ENCODE results near the gene ME2. TPM values are rescaled to one million over a fixed set of nuclear protein-coding genes. Genes with fewer than 3 reads are reported as not detected.

ME2 gene
- total and polyA plus RNA-seq, 7 donors, result 40.2 to 75.1 (median 60.1) TPM

DNA sequence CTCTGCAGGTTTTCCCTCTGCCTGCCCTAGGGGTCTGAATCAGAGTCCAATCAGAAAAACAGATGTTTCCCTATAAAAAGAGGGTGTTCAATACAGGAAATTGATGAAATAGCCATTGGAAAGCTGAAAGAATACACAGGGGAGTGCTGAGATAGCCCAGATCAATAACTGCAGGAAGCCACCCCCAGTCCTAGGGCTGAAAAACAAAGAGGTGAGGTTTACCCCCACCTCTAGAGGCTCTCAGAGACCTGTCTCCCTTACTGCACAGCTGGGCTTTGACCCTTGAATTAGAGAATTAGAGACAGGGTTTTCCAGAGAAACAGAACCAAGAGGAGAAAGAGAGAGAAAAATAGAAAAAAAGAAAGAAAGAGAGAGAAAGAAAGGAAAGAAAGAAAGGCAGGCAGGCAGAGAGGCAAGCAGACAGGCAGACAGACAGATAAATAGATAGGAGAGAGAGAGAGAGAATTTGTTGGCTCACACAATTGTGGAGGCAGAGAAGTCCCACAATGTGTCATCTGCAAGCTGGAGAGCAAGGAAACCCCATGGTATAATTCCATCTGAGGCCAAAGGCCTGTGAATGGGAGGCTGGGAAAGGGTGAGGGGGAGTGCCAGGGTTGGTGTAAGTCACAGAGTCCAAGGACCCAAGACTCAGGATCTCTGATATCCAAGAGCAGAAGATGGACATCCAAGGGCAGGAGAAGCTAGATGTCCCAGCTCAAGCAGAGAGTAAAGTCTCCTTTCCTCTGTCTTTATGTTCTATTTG lies 18.9 kb upstream of the ME2 start:
- Histone ChIP-seq H3K27me3 (no peaks in the 10 kb centered on the region), H3K27ac (no peak overlapping the region), H3K4me3 (no peak overlapping the region), H3K9me3 (no peaks in the 10 kb centered on the region), H3K4me1 (peaks cover 0 to 12% (median 0%) of the 10 kb centered on the region in 4 donors), H3K36me3 (no peaks in the 10 kb centered on the region)
- intact Hi-C loops (cut with DNase I), result no loop called here
- no peak for DNase-seq
- TF ChIP-seq, protein P1, sequence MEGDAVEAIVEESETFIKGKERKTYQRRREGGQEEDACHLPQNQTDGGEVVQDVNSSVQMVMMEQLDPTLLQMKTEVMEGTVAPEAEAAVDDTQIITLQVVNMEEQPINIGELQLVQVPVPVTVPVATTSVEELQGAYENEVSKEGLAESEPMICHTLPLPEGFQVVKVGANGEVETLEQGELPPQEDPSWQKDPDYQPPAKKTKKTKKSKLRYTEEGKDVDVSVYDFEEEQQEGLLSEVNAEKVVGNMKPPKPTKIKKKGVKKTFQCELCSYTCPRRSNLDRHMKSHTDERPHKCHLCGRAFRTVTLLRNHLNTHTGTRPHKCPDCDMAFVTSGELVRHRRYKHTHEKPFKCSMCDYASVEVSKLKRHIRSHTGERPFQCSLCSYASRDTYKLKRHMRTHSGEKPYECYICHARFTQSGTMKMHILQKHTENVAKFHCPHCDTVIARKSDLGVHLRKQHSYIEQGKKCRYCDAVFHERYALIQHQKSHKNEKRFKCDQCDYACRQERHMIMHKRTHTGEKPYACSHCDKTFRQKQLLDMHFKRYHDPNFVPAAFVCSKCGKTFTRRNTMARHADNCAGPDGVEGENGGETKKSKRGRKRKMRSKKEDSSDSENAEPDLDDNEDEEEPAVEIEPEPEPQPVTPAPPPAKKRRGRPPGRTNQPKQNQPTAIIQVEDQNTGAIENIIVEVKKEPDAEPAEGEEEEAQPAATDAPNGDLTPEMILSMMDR (IDR thresholded peaks at IDR 0.05), result no peak
- no peak for TF ChIP-seq POLR2A (IDR thresholded peaks at IDR 0.05)
- TF ChIP-seq POLR2AphosphoS5 (IDR thresholded peaks at IDR 0.05), result no peak
- no peak for TF ChIP-seq EP300 (IDR thresholded peaks at IDR 0.05)

DNA sequence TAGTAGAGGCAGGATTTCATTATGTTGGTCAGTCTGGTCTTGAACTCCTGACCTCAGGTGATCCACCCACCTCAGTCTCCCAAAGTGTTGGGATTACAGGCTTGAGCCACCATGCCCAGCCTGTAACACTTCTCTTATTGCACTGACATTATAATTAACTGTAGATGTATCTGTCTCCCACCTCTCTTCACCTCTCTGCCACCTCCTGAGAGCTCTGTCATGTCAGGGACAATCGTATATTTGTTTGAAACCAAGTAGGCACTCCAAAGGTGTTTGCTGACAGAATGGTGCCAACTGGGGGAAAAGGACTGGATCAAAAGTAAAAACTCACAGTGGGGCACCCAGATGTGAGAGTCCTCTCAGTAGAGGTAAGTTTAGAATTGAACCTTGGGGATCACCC lies 17.3 kb upstream of the ME2 start:
- Histone ChIP-seq H3K4me1 (peaks cover 0 to 12% (median 0%) of the 10 kb centered on the region in 4 donors), H3K27ac (peak overlapping the region in 1 of 4 donors; percentile 6), H3K27me3 (no peaks in the 10 kb centered on the region), H3K36me3 (no peaks in the 10 kb centered on the region), H3K9me3 (no peaks in the 10 kb centered on the region), H3K4me3 (no peak overlapping the region)
- no peak for DNase-seq
- WGBS, 2 donors, result 92 to 97% methylated on average over 1 of the region's 1 CpG
- TF ChIP-seq EP300 (IDR thresholded peaks at IDR 0.05), result no peak
- no peak for TF ChIP-seq POLR2AphosphoS5 (IDR thresholded peaks at IDR 0.05)
- TF ChIP-seq, protein P1 (IDR thresholded peaks at IDR 0.05), result no peak
- no peak for TF ChIP-seq POLR2A (IDR thresholded peaks at IDR 0.05)
- intact Hi-C loops (cut with DNase I), result no loop called here

DNA sequence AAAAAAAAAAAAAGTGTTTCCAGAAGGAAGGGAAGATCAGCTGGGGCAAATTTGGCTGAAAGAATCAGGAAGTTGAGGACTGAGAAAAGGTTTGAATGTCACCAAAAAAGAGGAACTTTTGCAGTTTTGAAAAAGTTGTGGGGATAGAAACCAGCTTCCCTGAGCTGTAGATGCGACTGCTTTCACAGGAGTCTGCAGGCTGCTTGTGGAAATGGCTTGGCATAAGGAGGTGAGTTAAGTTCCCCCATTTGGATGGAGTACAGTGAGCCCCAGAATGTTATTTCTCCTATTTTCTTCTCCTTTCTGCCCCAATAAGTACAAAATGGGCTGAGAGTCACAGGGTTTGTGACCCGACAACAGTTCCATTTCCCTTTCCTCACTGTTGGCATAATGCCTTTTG lies 16.5 kb upstream of the ME2 start:
- 51 to 76% methylated on average over 2 of the region's 2 CpGs for WGBS, 2 donors
- Histone ChIP-seq H3K9me3 (no peaks in the 10 kb centered on the region), H3K27ac (peak overlapping the region in 2 of 4 donors; percentile 6 to 7), H3K36me3 (no peaks in the 10 kb centered on the region), H3K4me1 (peaks cover 0 to 12% (median 0%) of the 10 kb centered on the region in 4 donors), H3K4me3 (no peak overlapping the region), H3K27me3 (no peaks in the 10 kb centered on the region)
- TF ChIP-seq POLR2A (IDR thresholded peaks at IDR 0.05), result no peak
- no peak for TF ChIP-seq EP300 (IDR thresholded peaks at IDR 0.05)
- TF ChIP-seq, protein P1 (IDR thresholded peaks at IDR 0.05), result no peak
- no peak for TF ChIP-seq POLR2AphosphoS5 (IDR thresholded peaks at IDR 0.05)
- DNase-seq, result no peak
- intact Hi-C loops (cut with DNase I), result no loop called here

DNA sequence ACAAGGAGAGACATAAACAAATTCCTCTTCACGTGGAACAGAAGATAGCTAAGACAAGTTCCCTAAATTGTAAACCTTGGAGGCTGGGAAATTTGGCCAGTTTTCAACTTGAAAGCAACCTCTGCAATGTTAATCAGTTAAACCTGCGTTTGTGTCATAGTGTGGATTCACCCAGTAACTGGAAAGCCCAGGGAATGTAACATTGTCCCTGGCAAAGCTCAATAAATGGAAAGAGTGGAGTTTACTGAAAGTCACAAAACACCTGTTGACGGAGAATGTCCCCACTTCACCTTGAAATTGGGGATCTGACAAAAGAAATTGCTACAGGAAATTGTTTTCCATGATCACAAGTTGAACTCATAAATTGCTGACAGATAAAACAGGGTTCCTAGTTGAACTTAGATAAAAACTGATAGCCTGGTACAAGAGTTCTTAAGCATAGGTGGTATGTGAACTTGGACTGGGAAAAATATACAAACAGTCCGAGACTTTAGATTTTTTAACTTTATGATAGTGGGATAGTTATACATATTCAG lies 15.0 kb upstream of the ME2 start:
- Histone ChIP-seq H3K27me3 (no peaks in the 10 kb centered on the region), H3K9me3 (no peaks in the 10 kb centered on the region), H3K36me3 (no peaks in the 10 kb centered on the region), H3K4me3 (no peak overlapping the region), H3K27ac (peak overlapping the region in 1 of 4 donors; percentile 4), H3K4me1 (peaks cover 0 to 12% (median 0%) of the 10 kb centered on the region in 4 donors)
- TF ChIP-seq POLR2AphosphoS5 (IDR thresholded peaks at IDR 0.05) (no peak), POLR2A (IDR thresholded peaks at IDR 0.05) (no peak), EP300 (IDR thresholded peaks at IDR 0.05) (no peak)
- TF ChIP-seq, protein P1 (IDR thresholded peaks at IDR 0.05), result no peak
- no peak for DNase-seq
- intact Hi-C loops (cut with DNase I), result no loop called here
- 23 to 61% methylated on average over 4 of the region's 4 CpGs for WGBS, 2 donors
